Ureter (tissue), 1 donor: Measurements from ENCODE around the gene COL12A1. TPM values are rescaled to one million over a fixed set of nuclear protein-coding genes. Genes with fewer than 3 reads are reported as not detected.

Experiments used
- DNase-seq: peaks from one replicate; pipeline ENCODE4 v3.0.0-alpha.2; 2020; ENCODE audit warnings: low spot score
- total RNA-seq: library from RNA; stranded (reverse); gene quantifications from one replicate; pipeline ENCODE4 v1.2.4, GENCODE V29; 2023
- donor health status: DM: yes; HTN: yes; CAD: no.

Gene COL12A1
- total RNA-seq, 1 donor from 2014 or later = 40.4 TPM

DNA sequence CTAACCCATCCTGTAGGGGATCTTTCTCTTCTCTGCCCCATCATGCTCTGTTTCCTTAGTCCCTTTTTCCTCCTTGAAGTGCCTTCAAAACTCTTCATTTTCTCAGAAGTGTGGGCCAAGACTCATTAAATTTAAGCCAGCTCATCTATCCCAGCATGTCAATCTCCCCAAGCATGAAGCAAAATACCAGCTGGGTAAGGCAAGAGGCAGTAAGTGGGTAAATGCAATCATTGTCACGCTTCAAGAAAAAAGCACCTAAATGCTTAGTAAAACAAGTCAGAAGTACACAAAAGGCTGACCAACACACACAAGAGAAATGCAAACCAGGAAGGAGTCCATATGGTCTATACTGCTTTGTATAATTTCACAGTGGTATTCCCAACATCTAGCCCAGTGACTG is 61.5 kb downstream of the COL12A1 start:
- DNase-seq = no peak

- DNase-seq = no peak
These were observed 62.7 kb downstream of the COL12A1 start for GRCh38 chr6:75143191-75143590.

GRCh38 chr6:75142721-75143120 is 63.1 kb downstream of the COL12A1 start:
- DNase-seq = no peak

- no peak for DNase-seq
These were observed 70.0 kb downstream of the COL12A1 start for GRCh38 chr6:75135876-75136275.

- no peak for DNase-seq
These were observed 70.4 kb downstream of the COL12A1 start for GRCh38 chr6:75135450-75135849.

GRCh38 chr6:75130784-75131183 is 75.1 kb downstream of the COL12A1 start:
- DNase-seq = no peak

- no peak for DNase-seq
These were observed 76.8 kb downstream of the COL12A1 start for GRCh38 chr6:75128878-75129570.

DNA sequence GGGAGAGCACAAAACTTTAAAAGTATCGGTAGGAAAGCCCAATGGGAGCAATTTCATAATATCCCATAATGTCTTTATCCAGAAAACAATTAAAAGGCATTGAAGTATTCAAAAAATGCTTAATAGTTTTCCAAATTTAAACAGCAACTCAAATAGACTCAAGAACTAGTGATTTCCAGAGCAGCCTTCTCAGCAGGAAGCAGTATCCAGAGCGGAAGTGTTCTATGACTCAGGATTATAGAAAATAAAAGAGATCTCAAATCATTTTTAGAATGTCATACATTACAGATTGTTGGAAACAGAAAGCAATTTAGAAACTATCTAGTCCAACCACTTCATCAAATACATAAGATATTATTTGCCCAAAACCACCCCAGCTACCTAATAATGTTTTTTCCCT is 79.3 kb downstream of the COL12A1 start:
- no peak for DNase-seq

DNA sequence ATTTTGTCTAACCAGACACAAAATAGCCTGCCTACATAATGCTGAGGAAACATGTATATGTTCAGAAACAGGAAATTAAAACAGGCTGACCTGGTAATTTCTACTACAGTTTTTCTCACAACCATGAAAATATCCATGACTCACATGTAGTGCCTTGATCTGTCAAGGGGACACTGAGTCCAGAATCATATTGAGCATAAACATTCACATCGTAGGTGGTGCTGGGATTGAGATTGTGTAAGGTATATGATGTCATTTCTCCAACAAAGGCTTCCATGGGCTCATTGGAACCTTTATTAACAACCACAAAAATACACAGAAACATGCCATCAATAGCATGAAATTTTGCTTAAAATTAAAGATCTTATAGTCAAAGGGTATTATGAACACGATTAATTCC is 80.9 kb downstream of the COL12A1 start:
- no peak for DNase-seq

DNA sequence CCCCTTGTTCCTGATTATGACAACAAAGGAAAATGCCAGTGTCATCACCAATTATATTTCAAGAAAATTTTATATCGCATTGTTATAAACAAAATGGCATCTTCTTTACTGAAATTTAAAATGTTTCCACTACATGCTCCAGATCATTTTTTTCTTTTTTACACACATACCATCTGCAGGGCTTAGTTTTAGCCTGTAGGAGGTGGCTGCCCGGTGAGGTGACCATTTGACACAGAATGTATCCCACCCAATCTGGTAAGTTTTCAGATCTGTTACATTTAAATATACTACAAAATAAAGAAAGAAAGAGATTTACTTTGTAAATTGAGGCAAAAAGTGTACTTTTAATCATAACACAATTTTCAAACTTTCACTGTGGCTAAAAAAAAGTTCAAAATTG is 81.8 kb downstream of the COL12A1 start:
- DNase-seq = no peak

DNA sequence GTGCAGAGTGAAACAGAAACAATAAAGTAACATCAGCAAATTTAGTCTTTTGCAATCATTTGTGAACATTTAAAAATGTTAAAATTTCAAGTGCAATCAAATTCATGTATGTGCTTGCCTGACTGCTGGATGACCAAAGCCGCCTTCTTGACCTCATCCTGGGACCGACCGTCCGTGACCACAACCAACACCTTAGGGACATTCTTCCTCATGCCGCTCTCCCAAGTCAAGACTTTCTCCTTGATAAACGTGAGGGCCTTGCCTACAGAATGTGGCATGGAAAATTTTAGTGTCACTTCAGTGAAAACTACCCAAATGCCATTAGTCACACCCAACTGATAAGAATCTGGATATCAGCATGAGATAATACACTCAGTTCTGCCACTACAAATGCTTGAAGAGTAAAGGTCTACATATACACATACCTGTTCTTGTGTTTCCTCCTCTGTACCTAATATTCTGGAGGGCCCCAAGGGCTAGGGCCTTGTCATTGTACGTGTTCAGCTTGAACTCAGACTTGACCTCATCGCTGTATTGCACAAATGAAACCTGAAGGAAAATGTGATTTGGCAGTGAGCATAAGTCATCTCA is 86.8 kb downstream of the COL12A1 start:
- peak; percentile 44 for DNase-seq

DNA sequence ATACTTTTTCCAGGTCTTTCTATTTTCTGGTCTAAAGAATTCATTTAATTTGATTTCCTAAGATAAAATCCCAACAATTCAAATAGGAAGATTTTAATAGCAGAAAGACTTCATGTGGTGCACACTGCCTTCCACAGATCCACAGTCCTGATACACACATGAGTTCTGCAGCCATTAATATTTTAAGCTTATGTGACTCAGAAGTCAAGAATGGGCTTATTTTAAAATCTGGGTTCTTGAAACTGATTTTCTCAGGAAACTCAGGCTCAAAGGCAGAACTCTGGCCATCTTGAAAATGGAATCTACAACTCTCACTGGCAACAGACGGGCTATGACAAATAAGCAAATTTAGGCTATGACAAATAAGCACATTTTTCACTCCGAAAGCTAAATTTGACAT is 88.2 kb downstream of the COL12A1 start:
- DNase-seq = no peak

DNA sequence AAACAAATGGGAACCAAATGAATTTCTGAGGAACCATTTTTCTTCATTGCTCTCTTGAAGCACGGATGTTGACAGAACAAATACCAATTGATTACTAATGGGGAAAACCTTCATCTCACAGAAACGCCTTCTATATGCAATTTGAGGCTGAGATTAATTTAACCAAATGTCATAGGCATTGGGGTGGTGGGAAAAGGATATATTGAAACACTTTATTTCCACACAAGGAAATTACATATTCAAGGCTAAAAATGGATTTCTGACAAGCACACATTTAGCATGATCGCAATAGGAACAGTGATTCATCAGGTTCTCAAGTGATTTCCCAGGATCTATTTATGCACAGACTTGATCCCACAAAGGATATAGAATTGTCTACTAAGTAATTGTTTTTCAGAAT is 88.9 kb downstream of the COL12A1 start:
- DNase-seq = no peak

DNA sequence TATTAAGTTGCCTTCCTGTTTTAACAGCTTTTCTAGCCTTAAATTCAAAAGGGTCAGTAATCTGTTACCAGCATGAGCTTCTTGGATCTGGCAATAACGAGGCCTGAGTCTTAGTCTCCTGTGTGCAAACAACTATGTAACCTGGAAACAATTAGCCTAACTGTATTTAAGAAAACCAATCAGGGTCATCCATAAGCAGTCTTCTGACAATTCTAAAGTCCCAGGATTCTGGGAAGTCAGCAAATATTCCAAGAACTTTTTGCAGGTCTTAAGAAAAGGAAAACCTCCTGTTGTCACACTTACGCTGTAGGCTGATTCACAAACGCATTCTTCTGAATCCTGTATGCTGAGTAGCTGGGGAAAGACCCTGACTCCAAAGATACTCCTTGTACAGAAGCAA is 90.4 kb downstream of the COL12A1 start:
- DNase-seq = no peak

GRCh38 chr6:75114806-75115205 is 91.0 kb downstream of the COL12A1 start:
- DNase-seq = no peak

DNA sequence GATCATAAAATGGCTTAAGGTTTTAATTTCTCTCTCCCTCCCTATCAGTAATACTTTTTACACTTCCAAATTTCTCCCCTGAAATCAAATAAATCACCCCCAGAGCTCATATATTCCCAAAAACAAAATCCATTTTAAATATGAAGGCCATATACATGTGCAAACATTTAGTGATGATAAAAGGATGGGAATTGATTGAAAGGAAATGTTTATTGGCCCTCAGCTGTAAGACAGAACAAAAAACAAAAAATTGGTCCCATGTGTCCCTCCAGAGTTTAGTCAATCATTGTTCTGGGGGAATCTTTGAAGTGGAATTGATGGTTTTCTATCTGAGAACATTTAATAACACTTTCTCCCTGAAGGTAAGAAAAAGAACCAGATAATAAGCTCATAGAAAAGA is 91.7 kb downstream of the COL12A1 start:
- DNase-seq = no peak

- DNase-seq = no peak
These were observed 92.4 kb downstream of the COL12A1 start for GRCh38 chr6:75113446-75113845.

GRCh38 chr6:75109765-75110164 is 96.1 kb downstream of the COL12A1 start:
- no peak for DNase-seq

- DNase-seq = no peak
These were observed 96.8 kb downstream of the COL12A1 start for GRCh38 chr6:75109022-75109421.

- DNase-seq = no peak
These were observed 97.4 kb downstream of the COL12A1 start for GRCh38 chr6:75108333-75108974.

GRCh38 chr6:75107913-75108312 is 97.9 kb downstream of the COL12A1 start:
- DNase-seq = no peak

GRCh38 chr6:75106426-75106825 is 99.4 kb downstream of the COL12A1 start:
- DNase-seq = no peak

DNA sequence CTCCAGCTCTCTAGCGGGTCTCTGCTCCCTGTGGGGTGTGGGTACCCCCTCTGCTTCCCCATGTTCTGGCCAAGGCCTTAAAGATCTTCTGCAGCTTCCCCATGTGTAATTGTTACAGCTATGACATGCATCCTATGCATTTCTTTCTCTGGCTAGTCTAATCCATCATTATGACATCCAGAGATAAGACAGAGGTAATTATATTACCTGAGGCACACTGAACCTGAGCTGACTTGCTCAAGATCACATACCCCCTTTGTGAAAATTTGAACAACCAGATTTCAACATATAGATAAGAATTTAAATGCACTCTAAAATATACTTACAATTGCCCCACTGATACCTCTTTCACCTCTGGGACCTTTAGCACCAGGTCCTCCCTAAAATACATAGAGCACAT is 102.4 kb downstream of the COL12A1 start:
- no peak for DNase-seq
